ENCODE data around the gene ZNF366.

Gene ZNF366

DNA sequence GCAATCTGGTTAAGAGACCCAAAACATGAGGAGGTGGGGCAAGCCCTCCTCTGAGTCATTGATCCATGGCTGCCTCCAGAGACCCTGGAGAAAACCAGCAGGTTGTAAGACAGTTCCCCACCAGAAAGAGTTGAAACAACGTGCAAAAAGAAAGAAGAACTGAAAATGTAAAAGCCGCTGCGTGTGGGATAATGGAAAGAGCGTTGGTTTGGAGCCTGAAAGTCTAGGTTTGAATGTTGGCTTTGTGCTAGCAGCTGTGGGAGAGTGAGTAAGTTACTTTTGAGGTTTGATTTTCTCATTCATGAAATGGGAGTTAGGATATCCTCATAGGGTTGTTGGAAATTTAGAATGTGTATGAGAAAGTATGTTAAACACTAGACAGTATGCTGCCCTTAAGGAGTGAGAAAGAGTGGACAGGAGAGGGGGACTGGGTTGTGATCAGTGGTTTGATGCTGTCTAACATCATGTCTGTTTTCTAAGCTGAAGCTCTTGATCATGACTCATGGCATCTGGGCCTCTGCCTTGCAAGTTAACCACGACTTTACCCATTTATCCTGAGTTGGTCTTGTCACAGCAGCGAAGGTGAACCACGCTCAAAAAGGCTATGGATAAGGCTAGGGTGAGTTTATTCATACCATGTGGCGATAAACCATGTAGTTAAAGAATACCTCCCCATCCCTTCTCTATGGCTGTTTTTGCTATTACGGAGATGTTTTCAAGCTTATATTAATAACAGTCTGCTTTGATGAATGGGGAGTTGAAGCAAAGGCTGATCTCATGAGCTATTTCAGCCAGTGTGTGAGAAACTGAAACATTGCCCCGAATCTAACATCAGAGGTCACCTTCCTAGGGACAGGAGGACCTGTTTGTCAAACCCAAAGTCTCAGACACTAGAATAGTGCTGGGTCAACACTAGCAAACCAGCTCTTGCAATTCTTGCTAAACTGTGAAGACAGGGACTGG, 41.3 kb downstream of the ZNF366 start:
- CTCF ChIA-PET: no interaction called here

DNA sequence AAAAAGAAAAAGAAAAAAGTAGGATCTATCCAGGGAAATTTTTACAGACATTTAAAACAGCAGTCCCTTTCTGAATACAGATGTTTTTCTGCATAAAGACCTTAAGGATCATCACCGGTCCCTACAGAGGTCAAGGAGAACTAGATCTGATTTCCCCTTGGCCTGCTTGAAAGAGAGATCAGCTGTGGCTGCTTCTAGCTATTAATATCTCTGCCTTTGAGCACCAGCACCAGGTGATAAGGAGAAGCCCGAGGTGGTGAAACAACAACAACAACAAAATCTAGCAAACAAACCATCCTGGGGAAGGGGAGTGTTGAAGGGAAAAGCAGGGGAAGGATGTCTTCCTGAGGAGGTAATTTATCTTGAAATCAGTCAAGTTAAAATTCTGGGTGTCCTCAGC, 42.1 kb downstream of the ZNF366 start:
- Histone ChIP-seq H3K4me1 (ENCODE audit: control insufficient read depth, insufficient read depth, low read length) (no peaks in the 10 kb centered on the region), H3K4me3 (ENCODE audit: low read depth, low read length) (no peak overlapping the region), H3K27ac (ENCODE audit: extremely low read depth, low read depth, low read length) (no peak overlapping the region), H3K9me3 (ENCODE audit: control insufficient read depth, insufficient read depth, low read depth, low read length) (no peaks in the 10 kb centered on the region), H3K36me3 (ENCODE audit: control insufficient read depth in 2 of 2, insufficient read depth in 1 of 2, low read length in 2 of 2) (no peaks in the 10 kb centered on the region)
- CTCF ChIA-PET: no interaction called here
- TF ChIP-seq, protein P1, sequence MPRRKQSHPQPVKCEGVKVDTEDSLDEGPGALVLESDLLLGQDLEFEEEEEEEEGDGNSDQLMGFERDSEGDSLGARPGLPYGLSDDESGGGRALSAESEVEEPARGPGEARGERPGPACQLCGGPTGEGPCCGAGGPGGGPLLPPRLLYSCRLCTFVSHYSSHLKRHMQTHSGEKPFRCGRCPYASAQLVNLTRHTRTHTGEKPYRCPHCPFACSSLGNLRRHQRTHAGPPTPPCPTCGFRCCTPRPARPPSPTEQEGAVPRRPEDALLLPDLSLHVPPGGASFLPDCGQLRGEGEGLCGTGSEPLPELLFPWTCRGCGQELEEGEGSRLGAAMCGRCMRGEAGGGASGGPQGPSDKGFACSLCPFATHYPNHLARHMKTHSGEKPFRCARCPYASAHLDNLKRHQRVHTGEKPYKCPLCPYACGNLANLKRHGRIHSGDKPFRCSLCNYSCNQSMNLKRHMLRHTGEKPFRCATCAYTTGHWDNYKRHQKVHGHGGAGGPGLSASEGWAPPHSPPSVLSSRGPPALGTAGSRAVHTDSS (tag by site-specific recombination; IDR thresholded peaks at IDR 0.05): no peak
- TF ChIP-seq ZNF521 (tag by site-specific recombination; IDR thresholded peaks at IDR 0.05) (no peak), ZNF510 (tag by site-specific recombination; IDR thresholded peaks at IDR 0.05; ENCODE audit: insufficient replicate concordance) (no peak), ZNF664 (tag by site-specific recombination; IDR thresholded peaks at IDR 0.05) (no peak), REPIN1 (tag by site-specific recombination; IDR thresholded peaks at IDR 0.05; ENCODE audit: low read depth) (no peak)
- POLR2A ChIA-PET: interaction anchor here (0.6 kb wide), 1 partner anchor 149 kb away, joined by 5 read pairs; no protein-coding TSS in a partner anchor

More for the DNA sequence above, 41.3 kb downstream of the ZNF366 start:
- POLR2A ChIA-PET: interaction anchor here (0.6 kb wide), 1 partner anchor 150 kb away, joined by 5 read pairs; no protein-coding TSS in a partner anchor
- no peak overlapping the region for H3K27ac ChIP-seq (ENCODE audit: extremely low read depth, low read depth, low read length)
- TF ChIP-seq ZNF621 (tag by site-specific recombination; IDR thresholded peaks at IDR 0.05): no peak
- TF ChIP-seq, protein P1 (tag by site-specific recombination; IDR thresholded peaks at IDR 0.05): no peak
- TF ChIP-seq, protein P2, sequence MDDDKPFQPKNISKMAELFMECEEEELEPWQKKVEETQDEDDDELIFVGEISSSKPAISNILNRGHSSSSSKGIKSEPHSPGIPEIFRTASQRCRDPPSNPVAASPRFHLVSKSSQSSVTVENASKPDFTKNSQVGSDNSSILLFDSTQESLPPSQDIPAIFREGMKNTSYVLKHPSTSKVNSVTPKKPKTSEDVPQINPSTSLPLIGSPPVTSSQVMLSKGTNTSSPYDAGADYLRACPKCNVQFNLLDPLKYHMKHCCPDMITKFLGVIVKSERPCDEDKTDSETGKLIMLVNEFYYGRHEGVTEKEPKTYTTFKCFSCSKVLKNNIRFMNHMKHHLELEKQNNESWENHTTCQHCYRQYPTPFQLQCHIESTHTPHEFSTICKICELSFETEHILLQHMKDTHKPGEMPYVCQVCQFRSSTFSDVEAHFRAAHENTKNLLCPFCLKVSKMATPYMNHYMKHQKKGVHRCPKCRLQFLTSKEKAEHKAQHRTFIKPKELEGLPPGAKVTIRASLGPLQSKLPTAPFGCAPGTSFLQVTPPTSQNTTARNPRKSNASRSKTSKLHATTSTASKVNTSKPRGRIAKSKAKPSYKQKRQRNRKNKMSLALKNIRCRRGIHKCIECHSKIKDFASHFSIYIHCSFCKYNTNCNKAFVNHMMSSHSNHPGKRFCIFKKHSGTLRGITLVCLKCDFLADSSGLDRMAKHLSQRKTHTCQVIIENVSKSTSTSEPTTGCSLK (tag by site-specific recombination; IDR thresholded peaks at IDR 0.05): no peak
- no peak for TF ChIP-seq ZNF155 (tag by site-specific recombination; IDR thresholded peaks at IDR 0.05)
- TF ChIP-seq, protein P3, sequence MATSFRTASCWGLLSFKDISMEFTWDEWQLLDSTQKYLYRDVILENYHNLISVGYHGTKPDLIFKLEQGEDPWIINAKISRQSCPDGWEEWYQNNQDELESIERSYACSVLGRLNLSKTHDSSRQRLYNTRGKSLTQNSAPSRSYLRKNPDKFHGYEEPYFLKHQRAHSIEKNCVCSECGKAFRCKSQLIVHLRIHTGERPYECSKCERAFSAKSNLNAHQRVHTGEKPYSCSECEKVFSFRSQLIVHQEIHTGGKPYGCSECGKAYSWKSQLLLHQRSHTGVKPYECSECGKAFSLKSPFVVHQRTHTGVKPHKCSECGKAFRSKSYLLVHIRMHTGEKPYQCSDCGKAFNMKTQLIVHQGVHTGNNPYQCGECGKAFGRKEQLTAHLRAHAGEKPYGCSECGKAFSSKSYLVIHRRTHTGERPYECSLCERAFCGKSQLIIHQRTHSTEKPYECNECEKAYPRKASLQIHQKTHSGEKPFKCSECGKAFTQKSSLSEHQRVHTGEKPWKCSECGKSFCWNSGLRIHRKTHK (tag by site-specific recombination; IDR thresholded peaks at IDR 0.05): no peak
- no peak for TF ChIP-seq ZNF48 (tag by site-specific recombination; IDR thresholded peaks at IDR 0.05)
- TF ChIP-seq RBAK (tag by site-specific recombination; IDR thresholded peaks at IDR 0.05): no peak
- TF ChIP-seq HOXC10 (CRISPR knock-in tag; IDR thresholded peaks at IDR 0.05): no peak
- no peak for TF ChIP-seq ZNF16 (tag by site-specific recombination; IDR thresholded peaks at IDR 0.05; ENCODE audit: low read depth)
- no peak for TF ChIP-seq ZNF132 (tag by site-specific recombination; IDR thresholded peaks at IDR 0.05; ENCODE audit: borderline replicate concordance)
- no peak for TF ChIP-seq ZNF174 (tag by site-specific recombination; IDR thresholded peaks at IDR 0.05)
- no peak for TF ChIP-seq SP2 (tag by site-specific recombination; IDR thresholded peaks at IDR 0.05)
- no peak for TF ChIP-seq ZNF510 (tag by site-specific recombination; IDR thresholded peaks at IDR 0.05; ENCODE audit: insufficient replicate concordance)
- TF ChIP-seq ZNF394 (tag by site-specific recombination; IDR thresholded peaks at IDR 0.05; ENCODE audit: borderline replicate concordance): no peak
- TF ChIP-seq KLF1 (tag by site-specific recombination; IDR thresholded peaks at IDR 0.05): no peak
- TF ChIP-seq ZFP41 (tag by site-specific recombination; IDR thresholded peaks at IDR 0.05; ENCODE audit: borderline replicate concordance): no peak
- TF ChIP-seq, protein P4, sequence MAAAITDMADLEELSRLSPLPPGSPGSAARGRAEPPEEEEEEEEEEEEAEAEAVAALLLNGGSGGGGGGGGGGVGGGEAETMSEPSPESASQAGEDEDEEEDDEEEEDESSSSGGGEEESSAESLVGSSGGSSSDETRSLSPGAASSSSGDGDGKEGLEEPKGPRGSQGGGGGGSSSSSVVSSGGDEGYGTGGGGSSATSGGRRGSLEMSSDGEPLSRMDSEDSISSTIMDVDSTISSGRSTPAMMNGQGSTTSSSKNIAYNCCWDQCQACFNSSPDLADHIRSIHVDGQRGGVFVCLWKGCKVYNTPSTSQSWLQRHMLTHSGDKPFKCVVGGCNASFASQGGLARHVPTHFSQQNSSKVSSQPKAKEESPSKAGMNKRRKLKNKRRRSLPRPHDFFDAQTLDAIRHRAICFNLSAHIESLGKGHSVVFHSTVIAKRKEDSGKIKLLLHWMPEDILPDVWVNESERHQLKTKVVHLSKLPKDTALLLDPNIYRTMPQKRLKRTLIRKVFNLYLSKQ (tag by site-specific recombination; IDR thresholded peaks at IDR 0.05; ENCODE audit: borderline replicate concordance): no peak
- TF ChIP-seq ZNF776 (tag by site-specific recombination; IDR thresholded peaks at IDR 0.05; ENCODE audit: borderline replicate concordance): no peak
- TF ChIP-seq KLF10 (tag by site-specific recombination; IDR thresholded peaks at IDR 0.05): no peak
- H3K36me3 ChIP-seq (ENCODE audit: control insufficient read depth in 2 of 2, insufficient read depth in 1 of 2, low read length in 2 of 2): no peaks in the 10 kb centered on the region
- H3K9me3 ChIP-seq (ENCODE audit: control insufficient read depth, insufficient read depth, low read depth, low read length): no peaks in the 10 kb centered on the region
- no peak overlapping the region for H3K4me3 ChIP-seq (ENCODE audit: low read depth, low read length)
- H3K4me1 ChIP-seq (ENCODE audit: control insufficient read depth, insufficient read depth, low read length): no peaks in the 10 kb centered on the region
